H1 (cell line): Measurements from ENCODE around the gene MSI2. TPM values are rescaled to one million over a fixed set of nuclear protein-coding genes. Genes with fewer than 3 reads are reported as not detected.

Experiments used
- BACH1 ChIP-seq: IDR thresholded peaks from 2 replicates; pipeline ENCODE4 v1.6.1; 2012; ENCODE audit warnings: low read length, improper control_type of control experiment
- RXRA ChIP-seq: IDR thresholded peaks from 2 replicates; pipeline ENCODE4 v1.6.1; 2011; ENCODE audit warnings: low read depth, mild to moderate bottlenecking, low read length, moderate library complexity; ENCODE audit not compliant: insufficient read depth
- SP2 ChIP-seq: IDR thresholded peaks from 2 replicates; pipeline ENCODE4 v1.6.1; 2012; ENCODE audit warnings: mild to moderate bottlenecking, low read length, inconsistent platforms
- SP4 ChIP-seq: IDR thresholded peaks from 2 replicates; pipeline ENCODE4 v1.6.1; 2012; ENCODE audit warnings: low read length, inconsistent platforms
- TAF1 ChIP-seq: IDR thresholded peaks from 2 replicates; pipeline ENCODE4 v1.6.1; 2011; ENCODE audit warnings: mild to moderate bottlenecking, low read depth, low read length
- polyA plus RNA-seq, 7 experiments: library from polyadenylated mRNA; depleted of rRNA in 3 of 7; stranded (reverse) in 5 of 7; unstranded in 2 of 7; fragments of >200 nt in 5 of 7; fragments of 200-250 nt in 2 of 7; gene quantifications; 1 replicate in 5 of 7; 2 replicates in 1 of 7; 4 replicates in 1 of 7; pipeline versions ENCODE4 v1.2.1 to v1.2.3, GENCODE V29; 2011 to 2013; ENCODE audit warnings: missing spikeins in 2 of 7, mixed read lengths in 2 of 7
- total RNA-seq: library from RNA; stranded (reverse); fragmentation: NEBNext Ultra II Directional; extraction: Animal tissue kit (Norgen Biotek cat#: 25700); gene quantifications from 2 replicates; pipeline ENCODE4 v1.2.1, GENCODE V29; 2021
- TF ChIP-seq, protein P1 (sequence below): fragments of 300-600 bp; sonication (generic); IDR thresholded peaks from 2 replicates; pipeline ENCODE4 v1.7.1; 2012; ENCODE audit warnings: low read length, moderate library complexity, mild to moderate bottlenecking, inconsistent platforms; ENCODE audit not compliant: insufficient replicate concordance

MSI2 gene
- total and polyA plus RNA-seq, 2 of the 8 experiments (the other 6 are each of a cell fraction or from before 2014, with no cell fraction given): 36.7 to 80.6 TPM

- TF ChIP-seq, protein P1, sequence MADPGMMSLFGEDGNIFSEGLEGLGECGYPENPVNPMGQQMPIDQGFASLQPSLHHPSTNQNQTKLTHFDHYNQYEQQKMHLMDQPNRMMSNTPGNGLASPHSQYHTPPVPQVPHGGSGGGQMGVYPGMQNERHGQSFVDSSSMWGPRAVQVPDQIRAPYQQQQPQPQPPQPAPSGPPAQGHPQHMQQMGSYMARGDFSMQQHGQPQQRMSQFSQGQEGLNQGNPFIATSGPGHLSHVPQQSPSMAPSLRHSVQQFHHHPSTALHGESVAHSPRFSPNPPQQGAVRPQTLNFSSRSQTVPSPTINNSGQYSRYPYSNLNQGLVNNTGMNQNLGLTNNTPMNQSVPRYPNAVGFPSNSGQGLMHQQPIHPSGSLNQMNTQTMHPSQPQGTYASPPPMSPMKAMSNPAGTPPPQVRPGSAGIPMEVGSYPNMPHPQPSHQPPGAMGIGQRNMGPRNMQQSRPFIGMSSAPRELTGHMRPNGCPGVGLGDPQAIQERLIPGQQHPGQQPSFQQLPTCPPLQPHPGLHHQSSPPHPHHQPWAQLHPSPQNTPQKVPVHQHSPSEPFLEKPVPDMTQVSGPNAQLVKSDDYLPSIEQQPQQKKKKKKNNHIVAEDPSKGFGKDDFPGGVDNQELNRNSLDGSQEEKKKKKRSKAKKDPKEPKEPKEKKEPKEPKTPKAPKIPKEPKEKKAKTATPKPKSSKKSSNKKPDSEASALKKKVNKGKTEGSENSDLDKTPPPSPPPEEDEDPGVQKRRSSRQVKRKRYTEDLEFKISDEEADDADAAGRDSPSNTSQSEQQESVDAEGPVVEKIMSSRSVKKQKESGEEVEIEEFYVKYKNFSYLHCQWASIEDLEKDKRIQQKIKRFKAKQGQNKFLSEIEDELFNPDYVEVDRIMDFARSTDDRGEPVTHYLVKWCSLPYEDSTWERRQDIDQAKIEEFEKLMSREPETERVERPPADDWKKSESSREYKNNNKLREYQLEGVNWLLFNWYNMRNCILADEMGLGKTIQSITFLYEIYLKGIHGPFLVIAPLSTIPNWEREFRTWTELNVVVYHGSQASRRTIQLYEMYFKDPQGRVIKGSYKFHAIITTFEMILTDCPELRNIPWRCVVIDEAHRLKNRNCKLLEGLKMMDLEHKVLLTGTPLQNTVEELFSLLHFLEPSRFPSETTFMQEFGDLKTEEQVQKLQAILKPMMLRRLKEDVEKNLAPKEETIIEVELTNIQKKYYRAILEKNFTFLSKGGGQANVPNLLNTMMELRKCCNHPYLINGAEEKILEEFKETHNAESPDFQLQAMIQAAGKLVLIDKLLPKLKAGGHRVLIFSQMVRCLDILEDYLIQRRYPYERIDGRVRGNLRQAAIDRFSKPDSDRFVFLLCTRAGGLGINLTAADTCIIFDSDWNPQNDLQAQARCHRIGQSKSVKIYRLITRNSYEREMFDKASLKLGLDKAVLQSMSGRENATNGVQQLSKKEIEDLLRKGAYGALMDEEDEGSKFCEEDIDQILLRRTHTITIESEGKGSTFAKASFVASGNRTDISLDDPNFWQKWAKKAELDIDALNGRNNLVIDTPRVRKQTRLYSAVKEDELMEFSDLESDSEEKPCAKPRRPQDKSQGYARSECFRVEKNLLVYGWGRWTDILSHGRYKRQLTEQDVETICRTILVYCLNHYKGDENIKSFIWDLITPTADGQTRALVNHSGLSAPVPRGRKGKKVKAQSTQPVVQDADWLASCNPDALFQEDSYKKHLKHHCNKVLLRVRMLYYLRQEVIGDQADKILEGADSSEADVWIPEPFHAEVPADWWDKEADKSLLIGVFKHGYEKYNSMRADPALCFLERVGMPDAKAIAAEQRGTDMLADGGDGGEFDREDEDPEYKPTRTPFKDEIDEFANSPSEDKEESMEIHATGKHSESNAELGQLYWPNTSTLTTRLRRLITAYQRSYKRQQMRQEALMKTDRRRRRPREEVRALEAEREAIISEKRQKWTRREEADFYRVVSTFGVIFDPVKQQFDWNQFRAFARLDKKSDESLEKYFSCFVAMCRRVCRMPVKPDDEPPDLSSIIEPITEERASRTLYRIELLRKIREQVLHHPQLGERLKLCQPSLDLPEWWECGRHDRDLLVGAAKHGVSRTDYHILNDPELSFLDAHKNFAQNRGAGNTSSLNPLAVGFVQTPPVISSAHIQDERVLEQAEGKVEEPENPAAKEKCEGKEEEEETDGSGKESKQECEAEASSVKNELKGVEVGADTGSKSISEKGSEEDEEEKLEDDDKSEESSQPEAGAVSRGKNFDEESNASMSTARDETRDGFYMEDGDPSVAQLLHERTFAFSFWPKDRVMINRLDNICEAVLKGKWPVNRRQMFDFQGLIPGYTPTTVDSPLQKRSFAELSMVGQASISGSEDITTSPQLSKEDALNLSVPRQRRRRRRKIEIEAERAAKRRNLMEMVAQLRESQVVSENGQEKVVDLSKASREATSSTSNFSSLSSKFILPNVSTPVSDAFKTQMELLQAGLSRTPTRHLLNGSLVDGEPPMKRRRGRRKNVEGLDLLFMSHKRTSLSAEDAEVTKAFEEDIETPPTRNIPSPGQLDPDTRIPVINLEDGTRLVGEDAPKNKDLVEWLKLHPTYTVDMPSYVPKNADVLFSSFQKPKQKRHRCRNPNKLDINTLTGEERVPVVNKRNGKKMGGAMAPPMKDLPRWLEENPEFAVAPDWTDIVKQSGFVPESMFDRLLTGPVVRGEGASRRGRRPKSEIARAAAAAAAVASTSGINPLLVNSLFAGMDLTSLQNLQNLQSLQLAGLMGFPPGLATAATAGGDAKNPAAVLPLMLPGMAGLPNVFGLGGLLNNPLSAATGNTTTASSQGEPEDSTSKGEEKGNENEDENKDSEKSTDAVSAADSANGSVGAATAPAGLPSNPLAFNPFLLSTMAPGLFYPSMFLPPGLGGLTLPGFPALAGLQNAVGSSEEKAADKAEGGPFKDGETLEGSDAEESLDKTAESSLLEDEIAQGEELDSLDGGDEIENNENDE: no peak
- TF ChIP-seq BACH1 (no peak), TAF1 (no peak), RXRA (no peak), SP4 (no peak), SP2 (no peak)
Measured at GRCh38 chr17:57485916-57486881, 229.9 kb downstream of the MSI2 start (continued).
